Suppressor macrophage treated with lipopolysaccharide for 4 hours (primary cell): Measurements from ENCODE around the gene ADAMTS15.

Source experiments
- DNase-seq: peaks from one replicate; pipeline ENCODE4 v3.0.0-alpha.2; 2020

Gene ADAMTS15

GRCh38 chr11:130480186-130480585, 31.7 kb downstream of the ADAMTS15 start:
- DNase-seq, result no peak

DNA sequence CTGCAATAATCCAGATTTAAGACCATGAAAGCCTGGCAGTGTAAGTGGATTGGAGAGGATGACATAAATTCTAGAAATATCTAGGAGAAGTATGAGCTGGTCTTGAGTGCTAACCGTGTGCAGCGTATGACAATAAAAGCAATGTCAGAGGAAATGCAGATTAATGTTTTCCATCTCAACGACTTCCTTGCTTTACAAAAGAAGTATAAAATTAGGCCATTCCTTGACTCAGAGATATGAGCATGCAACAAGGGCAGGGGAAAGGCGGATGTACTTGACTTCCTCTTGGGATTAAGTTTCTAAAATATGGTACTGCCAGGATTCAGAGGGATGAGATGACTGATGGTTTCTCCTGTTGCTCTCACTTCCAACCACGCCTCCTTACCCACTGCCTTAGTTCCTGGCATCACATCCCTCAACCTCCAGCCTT, 32.3 kb downstream of the ADAMTS15 start:
- DNase-seq, result no peak

- no peak for DNase-seq
These were observed 34.7 kb downstream of the ADAMTS15 start for GRCh38 chr11:130483124-130483523.

DNA sequence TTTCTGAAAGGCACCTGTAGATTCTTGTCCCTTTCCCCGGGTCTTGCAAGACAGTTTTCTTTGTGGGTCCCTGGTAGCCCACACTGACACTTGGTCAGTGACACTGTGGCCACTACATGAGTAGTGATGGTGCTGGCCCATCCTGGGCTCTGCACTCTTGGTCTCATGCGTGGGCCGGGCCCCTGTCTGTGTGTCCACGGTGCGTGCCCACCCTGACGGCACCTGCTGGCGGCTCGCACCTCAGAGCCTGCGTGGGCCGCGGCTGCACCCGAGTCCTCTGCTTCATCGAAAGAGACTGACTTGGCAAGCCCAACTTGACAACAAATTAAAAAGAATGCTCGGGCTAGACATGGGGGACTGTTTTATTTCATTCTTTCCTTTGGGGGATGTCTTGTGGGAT, 37.5 kb downstream of the ADAMTS15 start:
- no peak for DNase-seq

DNA sequence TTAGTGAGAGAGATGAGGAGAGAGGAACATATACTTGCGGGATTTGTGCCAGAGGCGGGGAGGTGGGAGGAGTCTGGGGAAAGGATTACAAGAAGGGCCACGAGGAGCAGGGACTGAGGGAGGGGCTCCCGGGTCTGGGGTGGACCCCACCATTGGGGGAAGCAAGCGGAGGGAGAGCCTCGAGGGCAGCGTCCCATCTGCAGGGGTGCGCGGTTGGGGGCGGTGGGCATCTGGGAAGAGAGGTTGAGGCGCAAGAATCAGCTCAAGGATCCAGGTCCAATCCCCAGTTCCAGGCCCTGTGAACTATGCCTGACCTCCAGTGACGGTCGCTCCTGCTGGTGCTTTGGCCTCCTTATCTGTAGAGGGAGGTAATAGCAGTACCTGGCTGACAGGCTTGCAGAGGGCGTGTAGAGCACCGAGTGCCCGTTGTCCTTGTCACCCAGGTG, 38.0 kb downstream of the ADAMTS15 start:
- no peak for DNase-seq

- DNase-seq, result no peak
These were observed 38.8 kb downstream of the ADAMTS15 start for GRCh38 chr11:130486987-130487923.

- no peak for DNase-seq
These were observed 39.7 kb downstream of the ADAMTS15 start for GRCh38 chr11:130487924-130488815.

GRCh38 chr11:130488848-130489584, 40.6 kb downstream of the ADAMTS15 start:
- DNase-seq, result no peak

GRCh38 chr11:130489716-130490115, 41.3 kb downstream of the ADAMTS15 start:
- no peak for DNase-seq

GRCh38 chr11:130490682-130491449, 42.4 kb downstream of the ADAMTS15 start:
- DNase-seq, result no peak

DNA sequence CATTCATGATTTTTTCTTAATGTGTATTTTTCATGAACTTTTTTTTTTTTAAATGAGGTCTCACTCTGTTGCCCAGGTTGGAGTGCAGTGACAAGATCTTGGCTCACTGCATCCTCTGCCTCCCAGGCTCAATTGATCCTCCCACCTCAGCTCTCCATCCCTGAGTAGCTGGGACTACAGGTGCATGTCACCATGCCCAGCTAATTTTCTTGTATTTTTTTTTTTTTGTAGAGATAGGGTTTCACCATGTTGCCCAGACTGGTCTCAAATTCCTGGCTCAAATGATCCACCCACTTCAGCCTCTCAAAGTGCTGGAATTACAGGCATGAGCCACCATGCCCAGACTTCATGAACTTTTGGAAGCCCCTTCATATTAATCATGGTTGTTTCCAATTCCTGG, 49.7 kb downstream of the ADAMTS15 start:
- no peak for DNase-seq

DNA sequence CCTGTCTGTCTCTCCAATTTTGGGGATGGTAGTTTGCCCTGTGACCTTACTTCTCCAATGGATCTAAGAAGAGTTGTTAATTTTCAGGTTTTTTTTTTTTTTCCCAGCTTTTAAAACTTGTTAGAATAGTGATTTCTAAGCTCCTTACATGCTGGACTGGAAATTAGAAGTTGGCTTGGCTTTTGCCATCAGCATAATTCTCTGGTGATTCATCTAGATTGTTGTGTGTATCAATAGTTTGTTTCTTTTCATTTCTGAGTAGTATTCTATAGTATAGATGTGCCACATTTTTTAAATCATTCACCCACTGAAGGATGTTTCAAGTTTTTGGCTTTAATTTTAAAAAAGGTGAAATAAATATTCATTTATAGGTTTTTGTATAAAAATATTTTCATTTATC, 51.4 kb downstream of the ADAMTS15 start:
- DNase-seq, result no peak

DNA sequence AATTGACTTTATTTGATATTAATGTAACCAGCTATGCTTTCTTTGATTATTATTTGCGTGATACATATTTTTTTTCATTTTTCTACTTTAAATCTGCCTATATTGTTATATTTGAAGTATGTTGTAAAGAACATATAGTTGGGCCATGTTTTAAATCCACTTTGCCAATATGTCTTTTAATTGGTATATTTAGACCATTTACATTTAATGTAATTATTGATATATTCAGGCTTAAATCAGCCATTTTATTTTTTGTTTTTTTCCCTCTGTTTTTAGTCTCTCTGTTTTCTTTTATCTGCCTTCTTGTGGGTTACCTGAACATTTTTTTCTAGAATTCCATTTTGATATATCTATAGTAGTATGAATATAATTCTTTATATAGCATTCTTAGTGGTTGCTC, 55.9 kb downstream of the ADAMTS15 start:
- no peak for DNase-seq

- DNase-seq, result no peak
These were observed 60.5 kb downstream of the ADAMTS15 start for GRCh38 chr11:130508913-130509312.

- DNase-seq, result no peak
These were observed 61.5 kb downstream of the ADAMTS15 start for GRCh38 chr11:130509942-130510341.

DNA sequence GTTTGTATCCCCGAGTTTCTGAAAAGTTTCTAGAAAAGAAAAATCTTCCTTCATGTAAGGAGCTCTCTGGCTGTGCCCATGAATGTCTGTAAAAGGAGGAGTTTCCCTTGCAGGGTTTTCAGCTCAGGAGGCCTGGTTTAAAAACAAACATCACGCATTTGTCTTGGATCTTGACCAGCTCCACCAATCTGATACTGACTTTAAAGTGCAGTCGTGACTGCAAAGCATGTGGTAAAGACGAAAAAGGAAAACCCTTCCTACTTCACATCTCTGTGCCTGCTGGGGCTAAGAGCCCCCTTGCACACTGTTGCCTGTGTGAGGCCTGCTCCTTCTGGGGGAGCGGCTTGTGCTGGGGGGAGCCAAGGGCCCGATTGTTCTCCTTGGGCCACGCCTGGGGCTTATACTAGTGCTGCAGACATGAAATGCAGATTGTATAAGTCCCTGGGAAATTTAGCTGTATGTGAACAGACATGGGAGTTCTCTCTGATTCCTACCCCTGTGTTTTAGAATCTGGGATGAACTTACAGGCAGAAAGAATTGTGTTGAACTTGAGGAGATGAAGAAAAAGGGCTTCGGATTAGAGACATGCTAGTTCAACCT, 62.1 kb downstream of the ADAMTS15 start:
- no peak for DNase-seq

DNA sequence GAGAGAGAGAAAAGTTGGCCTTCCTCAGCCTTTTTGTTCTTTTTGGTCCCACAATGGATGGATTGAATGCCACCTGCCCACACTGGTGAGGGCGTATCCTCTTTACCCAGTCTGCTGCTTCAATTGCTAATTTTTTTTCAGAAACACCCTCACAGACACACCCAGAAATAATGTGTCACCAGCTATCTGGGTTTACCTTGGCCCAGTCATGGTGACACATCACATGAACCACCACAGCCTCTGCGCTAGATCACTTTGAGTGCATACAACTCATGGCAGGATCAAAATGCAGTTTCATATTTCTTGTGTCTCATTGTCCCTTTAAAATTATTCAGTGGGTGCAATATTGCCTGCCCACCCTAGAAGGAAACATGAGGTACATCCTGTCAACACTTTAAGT, 63.3 kb downstream of the ADAMTS15 start:
- no peak for DNase-seq

- no peak for DNase-seq
These were observed 64.2 kb downstream of the ADAMTS15 start for GRCh38 chr11:130512662-130513061.

DNA sequence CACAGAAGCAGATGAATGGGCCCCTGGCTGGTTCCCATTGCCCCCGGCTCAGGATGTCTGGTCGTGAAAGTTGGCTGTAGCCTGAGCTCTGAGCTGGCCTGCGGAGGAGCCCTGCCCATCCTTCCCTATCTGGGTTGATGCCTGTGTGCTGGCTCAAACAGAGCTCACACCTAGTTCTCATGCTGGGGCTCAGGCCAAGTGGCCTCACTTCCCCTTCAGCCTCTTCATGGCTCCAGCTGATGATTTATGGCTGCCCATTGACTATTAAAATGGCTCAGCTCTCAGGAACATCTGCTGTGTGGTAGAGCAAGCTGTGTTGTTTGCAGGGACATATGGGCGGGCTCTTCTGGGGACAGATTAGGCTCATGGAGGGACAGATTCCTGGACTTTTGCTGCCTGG, 64.7 kb downstream of the ADAMTS15 start:
- DNase-seq, result no peak

GRCh38 chr11:130514316-130514715, 65.9 kb downstream of the ADAMTS15 start:
- no peak for DNase-seq

DNA sequence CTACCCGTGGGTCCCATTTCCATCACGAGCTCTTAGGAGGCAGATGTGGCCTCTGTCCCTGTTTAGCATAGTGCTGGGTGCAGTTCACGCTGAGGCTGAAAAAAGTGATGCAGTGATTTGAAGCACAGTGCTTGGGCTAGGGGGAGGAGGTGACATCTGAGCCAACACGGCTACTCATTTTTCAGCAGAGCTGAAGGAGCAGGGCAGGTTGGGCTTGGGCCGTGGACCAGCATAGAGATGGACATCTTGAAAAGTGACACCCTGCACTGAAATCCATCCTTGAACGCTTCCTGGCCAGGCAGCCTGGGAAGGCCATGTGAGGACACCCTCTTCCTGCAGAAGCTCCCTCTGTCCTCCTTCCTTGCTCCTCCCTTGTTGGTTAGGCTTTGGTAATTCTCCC, 66.4 kb downstream of the ADAMTS15 start:
- DNase-seq, result no peak
